HCT116 (cell line): ENCODE data around the gene PROB1. TPM values are rescaled to one million over a fixed set of nuclear protein-coding genes. Genes with fewer than 3 reads are reported as not detected.

ENCODE experiments used
- ATAC-seq: fragments of 200-7000 bp; cut with Tn5 transposase; 2 replicates; pipeline ENCODE4 v1.9.1; 2020; ENCODE audit warnings: mild to moderate bottlenecking, moderate library complexity
- Bru-seq: library from RNA; stranded (reverse); fragments of 400-500 nt; gene quantifications from one replicate; lab custom pipeline; 2021; lab: Mats Ljungman, UMichigan
- BruChase-seq, 2 experiments: library from RNA; stranded (reverse); fragments of 400-500 nt; gene quantifications; one replicate each; lab custom pipeline; 2021; lab: Mats Ljungman, UMichigan
- BruUV-seq: library from RNA; stranded (reverse); fragments of 400-500 nt; replicated peaks from 2 replicates; lab custom pipeline; 2021; lab: Mats Ljungman, UMichigan
- CTCF ChIA-PET: fragments of 300-600 bp; sonication (Branson Sonifier 250); formaldehyde crosslinking; loops from one replicate; lab custom pipeline; 2021; ENCODE audit warnings: antibody characterized with exemption; lab: Charles Lee
- POLR2A ChIA-PET: fragments of 300-600, 350-600 bp; sonication (Branson Sonifier 250); formaldehyde crosslinking; loops from one replicate; lab custom pipeline; 2021; ENCODE audit warnings: antibody characterized with exemption; lab: Charles Lee
- RAD21 ChIA-PET, 2 experiments: fragments of 300-600 bp; sonication (Branson Sonifier 250); formaldehyde crosslinking; loops; one replicate each; lab custom pipeline; 2023; ENCODE audit warnings: low total read pairs in 2 of 2; ENCODE audit not compliant: uncharacterized antibody in 2 of 2, unreplicated experiment in 2 of 2, low non-redundant PET in 1 of 2; lab: Charles Lee
- DNase-seq: peaks from one replicate; pipeline ENCODE4 v3.0.0-alpha.2; 2010; ENCODE audit warnings: low read depth, low spot score
- H2AFZ ChIP-seq: fragments of 200-600 bp; shearing (Covaris generic), sonication (generic); 2 replicates; pipeline ENCODE4 v1.6.1; 2017; ENCODE audit warnings: low read depth, mixed run types, mixed read lengths, antibody characterized with exemption, low read length; ENCODE audit not compliant: poor library complexity, severe bottlenecking
- H3K27ac ChIP-seq: 2 replicates; pipeline ENCODE4 v1.5.1; 2012; ENCODE audit warnings: low read depth, low read length
- H3K27me3 ChIP-seq: fragments of 200-600 bp; sonication (generic); 2 replicates; pipeline ENCODE4 v1.6.1; 2016; ENCODE audit warnings: mixed run types, low read length, mixed read lengths; ENCODE audit not compliant: insufficient read depth
- H3K36me3 ChIP-seq, 2 experiments: fragments of 200-500 bp in 1 of 2; fragments of 200-600 bp in 1 of 2; sonication (Bioruptor generic) in 1 of 2; sonication (generic) in 1 of 2; 2 replicates each; pipeline versions ENCODE4 v1.5.1 to v1.6.1; 2014 to 2016; ENCODE audit warnings: low read length in 2 of 2, inconsistent platforms in 1 of 2, mixed read lengths in 1 of 2, mixed run types in 1 of 2; ENCODE audit not compliant: insufficient read depth in 2 of 2, control insufficient read depth in 1 of 2
- H3K4me1 ChIP-seq, 2 experiments: fragments of 200-600 bp in 1 of 2; sonication (generic) in 1 of 2; 2 replicates each; pipeline versions ENCODE4 v1.5.1 to v1.6.1; 2012 to 2017; ENCODE audit warnings: low read length in 2 of 2, inconsistent platforms in 1 of 2, mild to moderate bottlenecking in 1 of 2, mixed read lengths in 1 of 2, mixed run types in 1 of 2, moderate library complexity in 1 of 2; ENCODE audit not compliant: insufficient read depth in 2 of 2, control insufficient read depth in 1 of 2
- H3K4me2 ChIP-seq: fragments of 200-600 bp; sonication (generic); 2 replicates; pipeline ENCODE4 v1.6.1; 2017; ENCODE audit warnings: mixed run types, low read length, mixed read lengths
- H3K4me3 ChIP-seq, 2 experiments: fragments of 200-600 bp in 1 of 2; sonication (generic) in 1 of 2; replicated peaks in 1 of 2; 2 replicates each; pipeline ENCODE4 v1.5.1; 2011 to 2016; ENCODE audit warnings: low read length in 2 of 2, control low read depth in 1 of 2, low read depth in 1 of 2, mild to moderate bottlenecking in 1 of 2, mixed read lengths in 1 of 2, mixed run types in 1 of 2
- H3K79me2 ChIP-seq: fragments of 200-600 bp; sonication (generic); 2 replicates; pipeline ENCODE4 v1.6.1; 2017; ENCODE audit warnings: mild to moderate bottlenecking, mixed run types, low read length, moderate library complexity, mixed read lengths; ENCODE audit not compliant: insufficient read depth
- H3K9ac ChIP-seq: fragments of 200-600 bp; sonication (generic); 2 replicates; pipeline ENCODE4 v1.6.1; 2016; ENCODE audit warnings: low read length, mixed read lengths
- H3K9me2 ChIP-seq: fragments of 200-600 bp; sonication (generic), shearing (Covaris generic); 2 replicates; pipeline ENCODE4 v1.6.1; 2017; ENCODE audit warnings: mixed run types, mild to moderate bottlenecking, moderate library complexity; ENCODE audit not compliant: insufficient read depth
- H3K9me3 ChIP-seq, 2 experiments: fragments of 200-500 bp in 1 of 2; fragments of 200-600 bp in 1 of 2; sonication (Bioruptor generic) in 1 of 2; sonication (generic) in 1 of 2; 2 replicates each; pipeline ENCODE4 v1.6.1; 2014 to 2017; ENCODE audit warnings: low read length in 2 of 2, mixed read lengths in 2 of 2, inconsistent platforms in 1 of 2, low read depth in 1 of 2, mild to moderate bottlenecking in 1 of 2, mixed run types in 1 of 2, moderate library complexity in 1 of 2; ENCODE audit not compliant: control insufficient read depth in 1 of 2, insufficient read depth in 1 of 2
- H4K20me1 ChIP-seq: fragments of 200-600 bp; sonication (generic), shearing (Covaris generic); 2 replicates; pipeline ENCODE4 v1.6.1; 2017; ENCODE audit warnings: mixed run types, mild to moderate bottlenecking, moderate library complexity; ENCODE audit not compliant: insufficient read depth
- ATF3 ChIP-seq: IDR thresholded peaks from 2 replicates; pipeline ENCODE4 v1.6.1; 2012
- CEBPB ChIP-seq: IDR thresholded peaks from 2 replicates; pipeline ENCODE4 v1.6.1; 2012; ENCODE audit warnings: low read depth
- EGR1 ChIP-seq: IDR thresholded peaks from 2 replicates; pipeline ENCODE4 v1.6.1; 2012; ENCODE audit warnings: low read depth
- EZH2 ChIP-seq: fragments of 200-600 bp; sonication (generic); IDR thresholded peaks from 2 replicates; pipeline ENCODE4 v1.6.1; 2017; ENCODE audit warnings: antibody characterized with exemption, mixed run types
- FOSL1 ChIP-seq: IDR thresholded peaks from 2 replicates; pipeline ENCODE4 v1.6.1; 2012; ENCODE audit warnings: low read depth
- JUND ChIP-seq: IDR thresholded peaks from 2 replicates; pipeline ENCODE4 v1.6.1; 2012
- POLR2A ChIP-seq: IDR thresholded peaks from 2 replicates; pipeline ENCODE4 v1.7.0; 2011; ENCODE audit warnings: borderline replicate concordance; ENCODE audit not compliant: insufficient read depth, insufficient read length; ENCODE audit errors: extremely low read depth
- POLR2AphosphoS5 ChIP-seq: IDR thresholded peaks from 2 replicates; pipeline ENCODE4 v1.6.1; 2011; ENCODE audit warnings: mild to moderate bottlenecking, low read depth, low read length, moderate library complexity
- RAD21 ChIP-seq: IDR thresholded peaks from 2 replicates; pipeline ENCODE4 v1.6.1; 2012; ENCODE audit warnings: low read depth, mild to moderate bottlenecking
- SIN3A ChIP-seq: IDR thresholded peaks from 2 replicates; pipeline ENCODE4 v1.6.1; 2012; ENCODE audit warnings: low read depth
- SP1 ChIP-seq: IDR thresholded peaks from 2 replicates; pipeline ENCODE4 v1.6.1; 2012; ENCODE audit warnings: low read depth
- SRF ChIP-seq: IDR thresholded peaks from 2 replicates; pipeline ENCODE4 v1.6.1; 2012; ENCODE audit warnings: low read depth
- ZBTB33 ChIP-seq: IDR thresholded peaks from 2 replicates; pipeline ENCODE4 v1.6.1; 2011; ENCODE audit warnings: mild to moderate bottlenecking, low read length, moderate library complexity; ENCODE audit not compliant: insufficient replicate concordance; ENCODE audit errors: extremely low read depth
- ZFX ChIP-seq: fragments of 450-650 bp; IDR thresholded peaks from 2 replicates; pipeline ENCODE4 v1.6.1; 2017
- intact Hi-C: fragments of 100-400 bp; cut with micrococcal nuclease; formaldehyde crosslinking; loops from 2 replicates; pipeline ENCODE4 v1.10.0; 2022
- long read RNA-seq: library from polyadenylated mRNA; unstranded; transcript quantifications from one replicate; pipeline ENCODE4 v2.0.0, GENCODE V29; 2021; ENCODE audit not compliant: unreplicated experiment
- polyA plus RNA-seq: library from polyadenylated mRNA; unstranded; fragments of >200 nt; gene quantifications from 2 replicates; pipeline ENCODE4 v1.2.1, GENCODE V29; 2012; ENCODE audit warnings: missing spikeins
- total RNA-seq: library from RNA; stranded (reverse); gene quantifications from one replicate; pipeline ENCODE4 v1.2.1, GENCODE V29; 2021; ENCODE audit not compliant: unreplicated experiment
- TF ChIP-seq, protein P1 (sequence below): IDR thresholded peaks from 2 replicates; pipeline ENCODE4 v1.6.1; 2012
- TF ChIP-seq, protein P2 (sequence below): IDR thresholded peaks from 2 replicates; pipeline ENCODE4 v1.6.1; 2012; ENCODE audit warnings: low read depth

PROB1 gene
- total RNA-seq (1.7 TPM), Bru-seq, nascent RNA (percentile 38 among the genes with signal in this experiment), BruChase-seq, experiment 1, labeled RNA remaining after a 6-hour chase (percentile 63 among the genes with signal in this experiment), BruChase-seq, experiment 2, labeled RNA remaining after a 2-hour chase (percentile 57 among the genes with signal in this experiment)
- 1.4 and 1.7 TPM in 2 replicates for polyA plus RNA-seq
- long read RNA-seq, full-length matches to known transcripts, result 5 of 5 reads
- long read RNA-seq, partial matches to known transcripts, result 0 of 5 reads
- long read RNA-seq, other reads (novel, unspliced or antisense), result 0 of 5 reads

GRCh38 chr5:139394654-139395566 is at the start of gene PROB1:
Gene PROB1, minus strand, starts transcription at chr5:139395104. Its CDS starts 23 bp downstream, at chr5:139395081.
- CTCF ChIA-PET, result no interaction called here
- H3K79me2 ChIP-seq, result peaks cover 8% of the 10 kb centered on the region; the same call in 1 of the 2 replicates
- POLR2A ChIA-PET, result no interaction called here
- TF ChIP-seq EZH2 (no peak), SRF (no peak), ZFX (no peak), SIN3A (no peak), CEBPB (no peak), JUND (no peak), ZBTB33 (no peak), ATF3 (no peak), RAD21 (no peak), POLR2AphosphoS5 (no peak), SP1 (no peak), POLR2A (no peak), FOSL1 (no peak), EGR1 (no peak)
- TF ChIP-seq, protein P1, sequence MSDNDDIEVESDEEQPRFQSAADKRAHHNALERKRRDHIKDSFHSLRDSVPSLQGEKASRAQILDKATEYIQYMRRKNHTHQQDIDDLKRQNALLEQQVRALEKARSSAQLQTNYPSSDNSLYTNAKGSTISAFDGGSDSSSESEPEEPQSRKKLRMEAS, result no peak
- TF ChIP-seq, protein P2, sequence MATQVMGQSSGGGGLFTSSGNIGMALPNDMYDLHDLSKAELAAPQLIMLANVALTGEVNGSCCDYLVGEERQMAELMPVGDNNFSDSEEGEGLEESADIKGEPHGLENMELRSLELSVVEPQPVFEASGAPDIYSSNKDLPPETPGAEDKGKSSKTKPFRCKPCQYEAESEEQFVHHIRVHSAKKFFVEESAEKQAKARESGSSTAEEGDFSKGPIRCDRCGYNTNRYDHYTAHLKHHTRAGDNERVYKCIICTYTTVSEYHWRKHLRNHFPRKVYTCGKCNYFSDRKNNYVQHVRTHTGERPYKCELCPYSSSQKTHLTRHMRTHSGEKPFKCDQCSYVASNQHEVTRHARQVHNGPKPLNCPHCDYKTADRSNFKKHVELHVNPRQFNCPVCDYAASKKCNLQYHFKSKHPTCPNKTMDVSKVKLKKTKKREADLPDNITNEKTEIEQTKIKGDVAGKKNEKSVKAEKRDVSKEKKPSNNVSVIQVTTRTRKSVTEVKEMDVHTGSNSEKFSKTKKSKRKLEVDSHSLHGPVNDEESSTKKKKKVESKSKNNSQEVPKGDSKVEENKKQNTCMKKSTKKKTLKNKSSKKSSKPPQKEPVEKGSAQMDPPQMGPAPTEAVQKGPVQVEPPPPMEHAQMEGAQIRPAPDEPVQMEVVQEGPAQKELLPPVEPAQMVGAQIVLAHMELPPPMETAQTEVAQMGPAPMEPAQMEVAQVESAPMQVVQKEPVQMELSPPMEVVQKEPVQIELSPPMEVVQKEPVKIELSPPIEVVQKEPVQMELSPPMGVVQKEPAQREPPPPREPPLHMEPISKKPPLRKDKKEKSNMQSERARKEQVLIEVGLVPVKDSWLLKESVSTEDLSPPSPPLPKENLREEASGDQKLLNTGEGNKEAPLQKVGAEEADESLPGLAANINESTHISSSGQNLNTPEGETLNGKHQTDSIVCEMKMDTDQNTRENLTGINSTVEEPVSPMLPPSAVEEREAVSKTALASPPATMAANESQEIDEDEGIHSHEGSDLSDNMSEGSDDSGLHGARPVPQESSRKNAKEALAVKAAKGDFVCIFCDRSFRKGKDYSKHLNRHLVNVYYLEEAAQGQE, result no peak
- TF ChIP-seq, all 23 proteins: peak for 0
- no peaks in the 10 kb centered on the region for H3K9me3 ChIP-seq
- RAD21 ChIA-PET, result no interaction called here
- H3K27me3 ChIP-seq, result no peaks in the 10 kb centered on the region
- intact Hi-C loops, result loop anchor here (5.0 kb wide), 1 partner anchor 818 kb away; the partner anchor contains the start of gene HSPA9
- no peaks in the 10 kb centered on the region for H4K20me1 ChIP-seq
- H2AFZ ChIP-seq, result no peak within 1 kb of the TSS
- no peaks in the 10 kb centered on the region for H3K9me2 ChIP-seq
- DNase-seq (no peak), ATAC-seq (no peak)
- BruUV-seq, result no TSS peak
- H3K4me3 ChIP-seq, result no peak within 1 kb of the TSS
- H3K4me2 ChIP-seq, result peak within 1 kb of the TSS; percentile 87; the same call in 1 of the 2 replicates
- H3K36me3 ChIP-seq, result no peaks in the 10 kb centered on the region
- H3K4me1 ChIP-seq, result peaks cover 15 to 52% of the 10 kb centered on the region in 2 experiments
- peak within 1 kb of the TSS; percentile 82; the same call in 1 of the 2 replicates for H3K27ac ChIP-seq
- no peak within 1 kb of the TSS for H3K9ac ChIP-seq
